GM19463 (cell line): Measurements from ENCODE around the gene MAK.
"Not testable (repeated sequence)": the region's sequence is repeated elsewhere in the genome, so short reads cannot be mapped to it uniquely, and the experiment has no call there.

Source experiments
- ATAC-seq: cut with Tn5 transposase; IDR thresholded peaks from one replicate; pipeline ENCODE4 v1.9.1; 2021; ENCODE audit warnings: mild to moderate bottlenecking, moderate library complexity; ENCODE audit not compliant: unreplicated experiment

MAK gene

DNA sequence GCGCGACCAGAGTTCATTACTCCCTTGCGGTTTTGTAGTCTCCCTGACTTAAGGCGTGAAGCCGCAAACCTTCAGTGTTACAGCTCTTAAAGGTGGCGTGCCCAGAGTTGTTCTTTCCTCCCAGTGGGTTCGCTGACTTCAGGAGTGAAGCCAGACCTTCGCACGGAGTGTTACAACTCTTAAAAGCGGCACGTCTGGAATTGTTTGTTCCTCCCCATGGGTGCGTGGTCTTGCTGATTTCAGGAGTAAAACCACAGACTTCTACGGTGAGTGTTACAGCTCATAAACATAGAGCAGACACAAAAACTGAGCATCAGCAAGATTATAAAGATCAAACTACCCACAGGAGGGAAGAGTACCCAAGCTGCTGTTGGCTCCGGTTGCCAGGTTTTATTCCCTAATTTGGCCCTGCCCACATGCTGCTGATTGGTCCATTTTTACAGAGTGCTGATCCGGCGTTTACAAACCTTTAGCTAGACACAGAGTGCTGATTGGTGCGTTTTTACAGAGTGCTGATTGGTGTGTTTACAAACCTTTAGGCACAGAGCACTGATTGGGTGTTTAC, 105.1 kb downstream of the MAK start:
- ATAC-seq: no peak

DNA sequence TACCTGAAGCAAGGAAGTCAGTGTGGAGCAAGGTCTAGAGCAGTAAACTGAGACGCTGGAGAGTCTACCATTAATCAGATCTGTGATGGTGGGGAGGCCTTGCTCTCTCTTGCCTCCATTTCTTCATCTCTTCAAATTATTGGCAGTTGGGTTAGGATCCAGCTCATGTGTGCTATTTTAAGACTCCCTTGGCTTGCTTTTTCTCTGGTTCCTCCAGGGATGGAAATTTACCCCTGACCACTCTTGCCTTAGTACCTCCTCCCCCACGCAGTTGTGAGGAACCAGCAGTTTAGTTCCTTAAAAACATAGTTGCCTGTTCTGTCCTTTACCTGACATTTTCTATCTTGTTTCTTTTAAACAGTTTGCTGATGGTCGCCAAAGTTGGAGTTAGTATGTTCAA, 108.1 kb downstream of the MAK start:
- no peak for ATAC-seq

- no peak for ATAC-seq
Measured at GRCh38 chr6:10725716-10726115, 112.6 kb downstream of the MAK start.

GRCh38 chr6:10725044-10725443, 113.3 kb downstream of the MAK start:
- no peak for ATAC-seq

GRCh38 chr6:10723567-10723881, 114.8 kb downstream of the MAK start:
- ATAC-seq: no peak

DNA sequence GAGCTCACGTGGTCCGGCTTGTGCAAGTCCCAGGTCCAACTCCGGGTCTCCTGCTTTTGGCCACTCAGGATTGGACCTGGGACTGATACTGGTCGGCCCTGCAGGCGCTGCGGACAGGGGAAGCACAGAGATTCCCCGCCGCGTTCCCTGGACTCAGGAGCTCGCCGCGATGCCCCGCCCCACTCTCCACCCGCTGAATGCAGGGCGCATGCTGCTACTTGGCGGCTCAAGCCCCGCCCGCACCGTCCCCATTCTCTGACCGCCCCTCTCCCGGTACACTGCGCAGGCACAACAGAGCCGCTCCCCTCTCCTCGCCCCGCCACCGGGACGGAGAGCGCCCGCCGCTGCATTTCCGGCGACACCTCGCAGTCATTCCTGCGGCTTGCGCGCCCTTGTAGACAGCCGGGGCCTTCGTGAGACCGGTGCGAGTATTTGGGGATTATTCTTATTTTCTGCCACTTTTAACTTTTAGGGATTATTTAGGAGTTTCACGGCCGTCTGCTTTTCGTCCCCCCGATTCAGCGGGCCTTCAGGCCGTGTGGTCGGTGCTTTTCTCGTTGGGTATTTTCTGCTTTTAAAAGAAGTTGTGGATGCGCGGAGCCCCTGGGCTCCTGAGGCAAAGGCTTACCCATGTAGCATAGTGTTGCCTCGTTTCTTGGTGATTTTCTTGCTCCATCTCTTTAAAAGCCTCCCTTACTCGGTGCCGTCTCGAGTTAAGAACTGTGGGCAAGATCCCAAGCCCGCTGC, 115.3 kb downstream of the MAK start, which contains the start of gene TMEM14C:
Gene TMEM14C, plus strand, starts transcription at position 251 of the 747 bp plus-strand sequence. CDS start 1,544 bp downstream, outside the sequence.
- peak; percentile 95 for ATAC-seq

DNA sequence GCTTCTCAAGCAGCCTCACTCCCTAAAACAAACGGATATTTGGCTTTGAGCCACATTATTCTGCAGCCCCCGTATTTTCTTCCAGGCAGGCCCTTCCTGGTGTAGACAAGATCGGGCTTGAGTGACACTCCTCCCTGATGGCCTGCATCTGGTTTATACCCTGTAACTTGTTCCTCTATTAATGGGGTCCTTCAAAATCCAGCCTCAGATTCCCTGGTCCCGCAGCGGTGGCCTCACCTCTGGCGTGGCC, 115.8 kb downstream of the MAK start:
- no peak for ATAC-seq

DNA sequence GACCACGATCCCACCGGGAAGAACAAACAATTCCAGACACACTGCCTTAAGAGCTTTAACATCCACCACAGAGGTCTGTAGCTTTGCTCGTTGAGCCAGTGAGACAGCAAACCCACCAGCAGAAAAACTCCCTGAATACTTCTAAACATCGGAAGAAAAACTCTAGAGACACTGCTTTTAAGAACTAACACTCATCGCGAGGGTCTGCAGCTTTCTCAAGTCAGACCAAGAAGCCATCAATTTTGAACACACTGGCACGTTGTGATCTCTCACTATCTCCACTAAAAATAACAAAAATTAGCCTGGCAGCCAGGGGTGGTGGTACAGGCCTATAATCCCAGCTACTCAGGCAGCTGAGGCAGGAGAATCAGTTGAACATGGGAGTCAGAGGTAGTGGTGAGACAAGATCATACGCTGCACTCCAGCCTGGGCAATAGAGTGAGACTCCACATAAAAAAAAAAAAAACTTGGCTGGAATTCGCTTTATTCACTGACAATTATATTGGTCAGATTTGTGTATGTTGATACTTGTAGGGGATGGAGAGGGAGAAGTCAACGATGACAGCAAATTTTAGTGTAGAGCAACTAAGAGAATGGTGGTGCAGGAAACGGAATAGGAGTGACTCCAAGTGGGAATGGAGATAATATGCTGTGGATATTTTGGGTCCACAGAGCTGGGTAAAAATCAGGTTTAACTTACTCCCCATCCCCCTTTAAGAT, 116.3 kb downstream of the MAK start:
- no peak for ATAC-seq

DNA sequence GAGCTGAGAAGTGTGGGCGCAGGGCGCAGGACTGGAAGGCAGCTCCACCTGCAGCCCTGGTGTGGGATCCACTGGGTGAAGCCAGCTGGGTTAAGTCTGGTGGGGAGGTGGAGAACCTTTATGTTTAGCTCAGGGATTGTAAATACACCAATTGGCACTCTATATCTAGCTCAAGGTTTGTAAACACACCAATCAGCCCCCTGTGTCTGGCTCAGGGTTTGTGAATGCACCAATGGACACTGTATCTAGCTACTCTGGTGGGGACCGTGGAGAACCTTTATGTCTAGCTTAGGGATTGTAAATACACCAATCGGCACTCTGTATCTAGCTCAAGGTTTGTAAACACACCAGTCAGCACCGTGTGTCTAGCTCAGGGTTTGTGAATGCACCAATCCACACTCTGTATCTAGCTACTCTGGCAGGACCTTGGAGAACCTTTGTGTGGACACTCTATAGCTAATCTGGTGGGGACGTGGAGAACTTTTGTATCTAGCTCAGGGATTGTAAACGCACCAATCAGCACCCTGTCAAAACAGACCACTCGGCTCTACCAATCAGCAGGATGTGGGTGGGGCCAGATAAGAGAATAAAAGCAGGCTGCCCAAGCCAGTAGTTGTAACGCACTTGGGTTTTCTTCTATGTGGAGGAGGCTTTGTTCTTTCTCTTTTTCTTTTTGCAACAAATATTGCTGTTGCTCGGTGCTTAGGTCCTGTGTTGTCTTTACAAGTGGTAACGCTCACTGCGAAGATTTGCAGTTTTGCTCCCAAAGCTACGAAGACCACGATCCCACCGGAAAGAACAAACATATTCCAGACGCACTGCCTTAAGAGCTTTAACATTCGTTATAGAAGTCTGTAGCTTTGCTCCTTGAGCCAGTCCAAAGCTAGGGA, 117.1 kb downstream of the MAK start:
- not testable (repeated sequence) for ATAC-seq

DNA sequence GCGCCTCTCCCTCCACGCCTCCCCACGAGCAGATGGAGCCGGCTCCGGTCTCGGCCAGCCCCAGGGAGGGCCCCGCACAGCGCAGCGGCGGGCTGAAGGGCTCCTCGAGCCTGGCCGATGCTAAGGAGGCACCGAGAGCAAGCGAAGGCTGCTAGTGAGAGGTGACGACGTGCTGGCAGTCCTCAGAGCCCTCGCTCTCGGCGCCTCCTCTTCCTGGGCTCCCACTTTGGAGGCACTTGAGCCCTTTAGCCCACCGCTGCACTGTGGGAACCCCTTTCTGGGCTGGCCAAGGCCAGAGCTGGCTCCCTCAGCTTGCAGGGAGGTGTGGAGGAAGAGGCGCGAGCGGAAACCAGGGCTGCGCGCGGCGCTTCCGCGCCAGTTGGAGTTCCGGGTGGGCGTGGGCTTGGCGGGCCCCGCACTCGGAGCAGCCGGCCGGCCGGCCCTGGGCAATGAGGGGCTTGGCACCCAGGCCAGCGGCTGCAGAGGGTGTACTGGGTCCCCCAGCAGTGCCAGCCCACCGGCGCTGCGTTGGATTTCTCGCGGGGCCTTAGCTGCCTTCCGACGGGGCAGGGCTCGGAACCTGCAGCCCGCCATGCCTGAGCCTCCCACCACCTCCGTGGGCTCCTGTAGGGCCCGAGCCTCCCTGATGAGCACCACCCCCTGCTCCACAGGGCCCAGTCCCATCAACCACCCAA, 117.9 kb downstream of the MAK start:
- ATAC-seq: peak; percentile 10

GRCh38 chr6:10719964-10720264, 118.4 kb downstream of the MAK start:
- ATAC-seq: no peak

DNA sequence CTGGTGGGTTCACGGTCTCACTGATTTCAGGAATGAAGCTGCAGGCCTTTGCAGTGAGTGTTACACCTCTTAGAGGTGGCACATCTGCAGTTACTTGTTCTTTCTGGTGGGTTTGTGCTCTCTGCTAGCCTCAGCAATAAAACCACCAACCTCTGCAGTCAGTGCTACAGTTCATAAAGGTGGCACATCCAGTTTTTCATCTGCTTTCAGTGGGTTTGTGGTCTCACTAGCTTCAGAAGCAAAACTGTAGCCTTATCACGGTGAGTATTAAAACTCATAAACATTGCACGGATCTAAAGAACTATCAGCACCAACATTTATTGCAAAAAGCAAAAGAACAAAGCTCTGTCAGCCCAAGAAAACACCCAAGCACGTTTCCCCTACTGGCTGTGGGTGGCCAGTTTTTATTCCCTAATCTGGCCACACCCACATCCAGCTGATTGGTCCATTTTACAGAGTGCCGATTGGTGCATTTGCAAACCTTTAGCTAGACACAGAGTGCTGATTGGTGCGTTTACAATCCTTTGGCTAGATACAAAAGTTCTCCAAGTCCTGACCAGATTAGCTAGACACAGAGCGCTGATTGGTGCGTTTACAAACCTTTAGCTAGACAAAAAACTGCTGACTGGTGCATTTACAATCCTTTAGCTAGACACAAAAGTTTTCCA, 118.9 kb downstream of the MAK start:
- no peak for ATAC-seq

- ATAC-seq: no peak
Measured at GRCh38 chr6:10713962-10714361, 124.4 kb downstream of the MAK start.
